ENCODE results near the gene ZNF165.

- TF ChIP-seq EZH2 (IDR thresholded peaks at IDR 0.05; ENCODE audit: borderline replicate concordance), result no peak
- TF ChIP-seq CTCF (IDR thresholded peaks at IDR 0.05; ENCODE audit: poor library complexity), result no peak
- no peak for TF ChIP-seq EZH2phosphoT487 (IDR thresholded peaks at IDR 0.05; ENCODE audit: low read depth, severe bottlenecking, unreplicated experiment)
Measured at GRCh38 chr6:28125401-28125800, 45.0 kb downstream of the ZNF165 start.
